Measurements from ENCODE around the gene GABRR2.

GABRR2 gene

GRCh38 chr6:89313006-89313405 is 2.1 kb downstream of the GABRR2 start:
- TF ChIP-seq EZH2 (optimal IDR thresholded peaks at IDR 0.05; ENCODE audit: low read depth, low read length) (no peak), EZH2phosphoT487 (IDR thresholded peaks at IDR 0.05; ENCODE audit: low read length) (no peak)
- TF ChIP-seq, protein P1, sequence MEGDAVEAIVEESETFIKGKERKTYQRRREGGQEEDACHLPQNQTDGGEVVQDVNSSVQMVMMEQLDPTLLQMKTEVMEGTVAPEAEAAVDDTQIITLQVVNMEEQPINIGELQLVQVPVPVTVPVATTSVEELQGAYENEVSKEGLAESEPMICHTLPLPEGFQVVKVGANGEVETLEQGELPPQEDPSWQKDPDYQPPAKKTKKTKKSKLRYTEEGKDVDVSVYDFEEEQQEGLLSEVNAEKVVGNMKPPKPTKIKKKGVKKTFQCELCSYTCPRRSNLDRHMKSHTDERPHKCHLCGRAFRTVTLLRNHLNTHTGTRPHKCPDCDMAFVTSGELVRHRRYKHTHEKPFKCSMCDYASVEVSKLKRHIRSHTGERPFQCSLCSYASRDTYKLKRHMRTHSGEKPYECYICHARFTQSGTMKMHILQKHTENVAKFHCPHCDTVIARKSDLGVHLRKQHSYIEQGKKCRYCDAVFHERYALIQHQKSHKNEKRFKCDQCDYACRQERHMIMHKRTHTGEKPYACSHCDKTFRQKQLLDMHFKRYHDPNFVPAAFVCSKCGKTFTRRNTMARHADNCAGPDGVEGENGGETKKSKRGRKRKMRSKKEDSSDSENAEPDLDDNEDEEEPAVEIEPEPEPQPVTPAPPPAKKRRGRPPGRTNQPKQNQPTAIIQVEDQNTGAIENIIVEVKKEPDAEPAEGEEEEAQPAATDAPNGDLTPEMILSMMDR (IDR thresholded peaks at IDR 0.05; ENCODE audit: low read length): no peak
- Histone ChIP-seq H3K4me2 (ENCODE audit: low read depth, low read length) (no peak overlapping the region), H3K9me2 (replicated peaks; ENCODE audit: insufficient read depth, low read length) (no peaks in the 10 kb centered on the region), H3K9me3 (replicated peaks; ENCODE audit: insufficient read depth, low read length) (no peaks in the 10 kb centered on the region), H3K27me3 (replicated peaks; ENCODE audit: insufficient read depth, low read length) (no peaks in the 10 kb centered on the region), H3K79me2 (ENCODE audit: low read length) (peaks cover 6% of the 10 kb centered on the region; the same call in 1 of the 2 replicates), H3K4me3 (ENCODE audit: low read length) (no peak overlapping the region), H3K36me3 (replicated peaks; ENCODE audit: insufficient read depth, low read length) (no peaks in the 10 kb centered on the region; the same call in 1 of the 2 replicates), H3K4me1 (ENCODE audit: low read length) (no peaks in the 10 kb centered on the region), H4K20me1 (ENCODE audit: insufficient read depth, low read length) (no peaks in the 10 kb centered on the region), H2AFZ (ENCODE audit: low read length) (no peak overlapping the region), H3K27ac (ENCODE audit: low read length) (no peak overlapping the region), H3F3A (ENCODE audit: insufficient read depth, low read length) (no peaks in the 10 kb centered on the region), H3K9ac (ENCODE audit: low read length) (no peak overlapping the region)
- DNase-seq: no peak

- Histone ChIP-seq H3K4me1 (ENCODE audit: low read length) (peaks cover 4% of the 10 kb centered on the region), H3K27me3 (replicated peaks; ENCODE audit: insufficient read depth, low read length) (no peaks in the 10 kb centered on the region), H3K4me3 (ENCODE audit: low read length) (no peak overlapping the region), H3K4me2 (ENCODE audit: low read depth, low read length) (no peak overlapping the region), H3K9me3 (replicated peaks; ENCODE audit: insufficient read depth, low read length) (no peaks in the 10 kb centered on the region), H3K27ac (ENCODE audit: low read length) (no peak overlapping the region), H3F3A (ENCODE audit: insufficient read depth, low read length) (no peaks in the 10 kb centered on the region), H3K9me2 (replicated peaks; ENCODE audit: insufficient read depth, low read length) (no peaks in the 10 kb centered on the region), H3K36me3 (replicated peaks; ENCODE audit: insufficient read depth, low read length) (no peaks in the 10 kb centered on the region; the same call in 1 of the 2 replicates), H2AFZ (ENCODE audit: low read length) (no peak overlapping the region), H3K79me2 (ENCODE audit: low read length) (peaks cover 3% of the 10 kb centered on the region; the same call in 1 of the 2 replicates), H3K9ac (ENCODE audit: low read length) (no peak overlapping the region), H4K20me1 (ENCODE audit: insufficient read depth, low read length) (no peaks in the 10 kb centered on the region)
- TF ChIP-seq EZH2 (optimal IDR thresholded peaks at IDR 0.05; ENCODE audit: low read depth, low read length): no peak
- TF ChIP-seq, protein P1 (IDR thresholded peaks at IDR 0.05; ENCODE audit: low read length): no peak
- TF ChIP-seq EZH2phosphoT487 (IDR thresholded peaks at IDR 0.05; ENCODE audit: low read length): no peak
- DNase-seq: no peak
These were observed 3.1 kb downstream of the GABRR2 start for GRCh38 chr6:89311853-89312531.

DNA sequence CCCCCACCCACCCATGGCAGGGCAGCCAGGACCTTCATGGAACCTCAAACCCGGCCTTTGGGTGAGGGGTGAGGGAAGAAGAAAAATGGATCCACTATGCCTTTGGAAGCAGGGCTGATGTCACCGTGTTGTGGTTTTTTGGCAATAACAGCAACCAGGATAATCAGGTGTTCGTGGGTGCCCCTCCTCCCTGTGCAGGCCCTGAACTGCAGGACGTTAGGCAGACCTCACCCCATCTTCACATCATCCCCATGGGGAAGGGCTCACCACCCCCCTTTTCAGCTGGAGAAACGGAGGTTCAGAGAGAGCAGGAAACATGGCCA is 3.6 kb downstream of the GABRR2 start:
- Histone ChIP-seq H3K79me2 (ENCODE audit: low read length) (no peaks in the 10 kb centered on the region), H3K4me3 (ENCODE audit: low read length) (no peak overlapping the region), H3K9ac (ENCODE audit: low read length) (no peak overlapping the region), H3K27ac (ENCODE audit: low read length) (no peak overlapping the region), H3K9me3 (replicated peaks; ENCODE audit: insufficient read depth, low read length) (no peaks in the 10 kb centered on the region), H4K20me1 (ENCODE audit: insufficient read depth, low read length) (no peaks in the 10 kb centered on the region), H2AFZ (ENCODE audit: low read length) (no peak overlapping the region), H3K9me2 (replicated peaks; ENCODE audit: insufficient read depth, low read length) (no peaks in the 10 kb centered on the region), H3F3A (ENCODE audit: insufficient read depth, low read length) (no peaks in the 10 kb centered on the region), H3K36me3 (replicated peaks; ENCODE audit: insufficient read depth, low read length) (no peaks in the 10 kb centered on the region; the same call in 1 of the 2 replicates), H3K27me3 (replicated peaks; ENCODE audit: insufficient read depth, low read length) (no peaks in the 10 kb centered on the region), H3K4me2 (ENCODE audit: low read depth, low read length) (no peak overlapping the region), H3K4me1 (ENCODE audit: low read length) (peaks cover 4% of the 10 kb centered on the region)
- no peak for DNase-seq
- TF ChIP-seq EZH2 (optimal IDR thresholded peaks at IDR 0.05; ENCODE audit: low read depth, low read length) (no peak), EZH2phosphoT487 (IDR thresholded peaks at IDR 0.05; ENCODE audit: low read length) (no peak)
- TF ChIP-seq, protein P1 (IDR thresholded peaks at IDR 0.05; ENCODE audit: low read length): no peak
